PFSK-1 (cell line): Measurements from ENCODE around the gene SHLD3.

Experiments used
- POLR2AphosphoS5 ChIP-seq: IDR thresholded peaks from 2 replicates; pipeline ENCODE4 v1.6.1; 2012; ENCODE audit warnings: low read depth, mild to moderate bottlenecking, control low read depth, low read length, moderate library complexity
- SIN3A ChIP-seq: IDR thresholded peaks from 2 replicates; pipeline ENCODE4 v1.6.1; 2012; ENCODE audit warnings: mild to moderate bottlenecking, low read length, moderate library complexity, borderline replicate concordance; ENCODE audit not compliant: insufficient read depth
- TAF1 ChIP-seq: IDR thresholded peaks from 2 replicates; pipeline ENCODE4 v1.6.1; 2012; ENCODE audit warnings: low read length, control low read depth, borderline replicate concordance; ENCODE audit not compliant: insufficient read depth
- TF ChIP-seq, protein P1 (sequence below), 2 experiments: IDR thresholded peaks; 2 replicates each; pipeline versions ENCODE4 v1.6.1 to v1.8.0; 2011 to 2012; ENCODE audit warnings: low read depth in 2 of 2, low read length in 2 of 2, control low read depth in 1 of 2, inconsistent platforms in 1 of 2, mild to moderate bottlenecking in 1 of 2, moderate library complexity in 1 of 2; ENCODE audit not compliant: insufficient read depth in 1 of 2

DNA sequence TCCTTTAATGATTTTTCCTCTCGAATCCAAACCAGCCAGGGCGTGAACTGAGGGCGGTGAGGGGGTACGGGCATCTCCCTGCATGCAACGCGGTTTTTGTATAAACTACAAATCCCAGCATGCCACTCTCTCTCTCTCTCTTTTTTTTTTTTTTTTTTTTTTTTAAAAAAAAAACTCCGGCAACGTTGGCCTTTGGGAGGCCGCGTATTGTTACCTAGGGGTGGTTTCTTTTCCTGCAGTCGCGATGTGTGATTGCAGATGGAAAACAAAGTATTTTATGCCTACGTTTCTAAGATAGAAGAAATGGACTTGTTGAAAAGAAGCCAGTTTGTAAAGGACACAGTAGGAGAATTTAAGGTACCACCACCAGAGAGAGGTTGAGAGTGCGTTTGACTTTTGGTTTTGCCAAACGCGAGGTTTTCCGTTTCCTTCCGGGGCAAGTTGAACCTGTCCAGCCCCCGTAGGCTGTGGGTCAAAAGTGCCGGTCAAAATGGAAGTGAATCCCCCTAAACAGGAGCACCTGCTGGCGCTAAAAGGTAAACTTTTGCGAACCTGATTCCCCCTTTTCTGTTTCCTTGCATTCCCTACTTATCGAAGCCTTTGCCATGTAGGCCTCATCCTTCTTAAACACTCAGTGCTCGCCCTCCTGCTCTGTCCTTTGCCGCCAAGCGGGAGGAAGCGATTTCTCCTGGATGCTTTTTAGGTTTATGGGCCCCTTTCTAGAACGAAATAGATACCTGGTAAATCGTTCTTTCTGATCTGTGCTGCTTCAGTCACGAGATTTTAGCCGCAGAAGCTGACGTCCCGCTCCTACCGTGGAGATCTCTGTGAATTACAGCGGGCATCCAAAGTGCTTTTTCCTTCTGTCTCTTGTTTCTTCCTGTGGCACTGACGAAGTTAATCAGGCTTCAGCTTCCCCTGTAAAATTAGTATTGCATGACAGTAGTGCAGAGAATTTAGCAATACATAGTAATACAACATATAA is at the start of gene SHLD3, which contains the start of gene TRAPPC13:
- TF ChIP-seq, protein P1, sequence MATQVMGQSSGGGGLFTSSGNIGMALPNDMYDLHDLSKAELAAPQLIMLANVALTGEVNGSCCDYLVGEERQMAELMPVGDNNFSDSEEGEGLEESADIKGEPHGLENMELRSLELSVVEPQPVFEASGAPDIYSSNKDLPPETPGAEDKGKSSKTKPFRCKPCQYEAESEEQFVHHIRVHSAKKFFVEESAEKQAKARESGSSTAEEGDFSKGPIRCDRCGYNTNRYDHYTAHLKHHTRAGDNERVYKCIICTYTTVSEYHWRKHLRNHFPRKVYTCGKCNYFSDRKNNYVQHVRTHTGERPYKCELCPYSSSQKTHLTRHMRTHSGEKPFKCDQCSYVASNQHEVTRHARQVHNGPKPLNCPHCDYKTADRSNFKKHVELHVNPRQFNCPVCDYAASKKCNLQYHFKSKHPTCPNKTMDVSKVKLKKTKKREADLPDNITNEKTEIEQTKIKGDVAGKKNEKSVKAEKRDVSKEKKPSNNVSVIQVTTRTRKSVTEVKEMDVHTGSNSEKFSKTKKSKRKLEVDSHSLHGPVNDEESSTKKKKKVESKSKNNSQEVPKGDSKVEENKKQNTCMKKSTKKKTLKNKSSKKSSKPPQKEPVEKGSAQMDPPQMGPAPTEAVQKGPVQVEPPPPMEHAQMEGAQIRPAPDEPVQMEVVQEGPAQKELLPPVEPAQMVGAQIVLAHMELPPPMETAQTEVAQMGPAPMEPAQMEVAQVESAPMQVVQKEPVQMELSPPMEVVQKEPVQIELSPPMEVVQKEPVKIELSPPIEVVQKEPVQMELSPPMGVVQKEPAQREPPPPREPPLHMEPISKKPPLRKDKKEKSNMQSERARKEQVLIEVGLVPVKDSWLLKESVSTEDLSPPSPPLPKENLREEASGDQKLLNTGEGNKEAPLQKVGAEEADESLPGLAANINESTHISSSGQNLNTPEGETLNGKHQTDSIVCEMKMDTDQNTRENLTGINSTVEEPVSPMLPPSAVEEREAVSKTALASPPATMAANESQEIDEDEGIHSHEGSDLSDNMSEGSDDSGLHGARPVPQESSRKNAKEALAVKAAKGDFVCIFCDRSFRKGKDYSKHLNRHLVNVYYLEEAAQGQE (IDR thresholded peaks at IDR 0.05; ENCODE audit: insufficient read depth in 1 of 2, low read depth in 2 of 2, low read length in 2 of 2), result no peak
- peak; percentile 62 for TF ChIP-seq POLR2AphosphoS5
- peak; percentile 81; the same call in 1 of the 2 replicates for TF ChIP-seq SIN3A
- peak; percentile 59; the same call in 1 of the 2 replicates for TF ChIP-seq TAF1
